ENCODE results near the gene CITED2.

DNA sequence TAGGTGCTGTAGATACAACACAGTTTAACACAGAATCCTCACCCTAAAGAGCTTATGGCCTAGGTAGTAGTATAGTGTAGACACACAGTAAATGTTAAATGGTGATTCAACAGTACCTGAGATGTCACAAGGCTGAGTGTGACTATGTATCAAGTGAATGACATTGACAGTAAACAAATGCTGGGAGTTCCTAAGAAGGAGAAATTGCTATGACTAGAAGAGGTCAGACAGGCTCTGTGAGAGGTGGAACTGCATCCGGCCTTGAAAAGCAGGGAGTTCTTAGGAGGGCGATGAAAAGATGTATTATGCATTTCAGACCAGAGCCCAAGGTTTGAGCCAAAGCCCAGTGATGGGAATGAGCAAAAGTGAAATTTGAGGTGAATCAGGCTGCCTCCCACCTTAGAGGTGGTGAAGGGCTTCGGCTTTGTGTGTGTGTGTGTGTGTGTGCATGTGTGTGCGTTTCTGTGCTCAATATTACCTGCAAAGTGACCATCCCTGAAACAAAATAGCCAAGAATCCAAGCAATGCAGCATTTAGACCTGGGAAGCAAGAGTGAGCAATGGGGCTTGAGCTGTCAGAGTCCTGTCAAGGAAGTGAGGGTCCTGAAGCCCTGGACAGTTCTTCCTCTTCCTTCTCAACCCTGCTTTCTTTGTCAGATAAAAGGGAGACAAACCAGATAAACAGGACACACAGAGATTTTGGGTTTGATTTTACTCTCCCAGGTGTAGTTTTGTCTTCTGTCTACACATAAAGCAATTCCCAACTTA, 32.3 kb upstream of the CITED2 start:
- no peak for TF ChIP-seq EZH2 (IDR thresholded peaks at IDR 0.05; ENCODE audit: borderline replicate concordance)
- TF ChIP-seq, protein P1, sequence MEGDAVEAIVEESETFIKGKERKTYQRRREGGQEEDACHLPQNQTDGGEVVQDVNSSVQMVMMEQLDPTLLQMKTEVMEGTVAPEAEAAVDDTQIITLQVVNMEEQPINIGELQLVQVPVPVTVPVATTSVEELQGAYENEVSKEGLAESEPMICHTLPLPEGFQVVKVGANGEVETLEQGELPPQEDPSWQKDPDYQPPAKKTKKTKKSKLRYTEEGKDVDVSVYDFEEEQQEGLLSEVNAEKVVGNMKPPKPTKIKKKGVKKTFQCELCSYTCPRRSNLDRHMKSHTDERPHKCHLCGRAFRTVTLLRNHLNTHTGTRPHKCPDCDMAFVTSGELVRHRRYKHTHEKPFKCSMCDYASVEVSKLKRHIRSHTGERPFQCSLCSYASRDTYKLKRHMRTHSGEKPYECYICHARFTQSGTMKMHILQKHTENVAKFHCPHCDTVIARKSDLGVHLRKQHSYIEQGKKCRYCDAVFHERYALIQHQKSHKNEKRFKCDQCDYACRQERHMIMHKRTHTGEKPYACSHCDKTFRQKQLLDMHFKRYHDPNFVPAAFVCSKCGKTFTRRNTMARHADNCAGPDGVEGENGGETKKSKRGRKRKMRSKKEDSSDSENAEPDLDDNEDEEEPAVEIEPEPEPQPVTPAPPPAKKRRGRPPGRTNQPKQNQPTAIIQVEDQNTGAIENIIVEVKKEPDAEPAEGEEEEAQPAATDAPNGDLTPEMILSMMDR (IDR thresholded peaks at IDR 0.05; ENCODE audit: poor library complexity) = no peak

All from hepatocyte (in vitro differentiated cells).